Measurements from ENCODE around the gene NRAP.

DNA sequence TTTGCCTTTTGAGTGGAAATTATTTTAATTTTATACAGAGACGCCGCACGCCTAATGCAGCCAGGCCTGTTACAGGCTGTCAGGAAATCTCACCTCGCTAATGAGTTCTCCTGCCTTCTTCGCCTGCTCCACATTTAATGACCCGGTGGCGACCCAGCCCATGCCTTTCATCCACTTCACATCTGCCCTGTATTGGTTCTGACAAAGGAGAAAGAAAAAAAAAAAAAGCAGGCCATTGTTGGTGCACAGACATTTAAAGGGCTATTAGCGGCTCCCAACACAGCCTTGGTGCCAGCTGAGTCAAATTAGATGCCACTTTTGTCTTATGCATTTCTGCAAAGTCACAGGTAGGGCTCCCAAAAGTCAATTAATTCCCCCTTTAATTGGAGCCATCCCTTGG lies 43.3 kb downstream of the NRAP start:
- TF ChIP-seq POLR2AphosphoS5 (IDR thresholded peaks at IDR 0.05) (no peak), CTCF (IDR thresholded peaks at IDR 0.05) (no peak), EP300 (IDR thresholded peaks at IDR 0.05; ENCODE audit: low read depth) (no peak), POLR2A (IDR thresholded peaks at IDR 0.05) (no peak)

Data from transverse colon (tissue), 4 donors.